Measurements from ENCODE around the gene CHRND. TPM values are rescaled to one million over a fixed set of nuclear protein-coding genes. Genes with fewer than 3 reads are reported as not detected.

The CHRND gene
- total RNA-seq, 1 experiment from 2014 or later = not detected

DNA sequence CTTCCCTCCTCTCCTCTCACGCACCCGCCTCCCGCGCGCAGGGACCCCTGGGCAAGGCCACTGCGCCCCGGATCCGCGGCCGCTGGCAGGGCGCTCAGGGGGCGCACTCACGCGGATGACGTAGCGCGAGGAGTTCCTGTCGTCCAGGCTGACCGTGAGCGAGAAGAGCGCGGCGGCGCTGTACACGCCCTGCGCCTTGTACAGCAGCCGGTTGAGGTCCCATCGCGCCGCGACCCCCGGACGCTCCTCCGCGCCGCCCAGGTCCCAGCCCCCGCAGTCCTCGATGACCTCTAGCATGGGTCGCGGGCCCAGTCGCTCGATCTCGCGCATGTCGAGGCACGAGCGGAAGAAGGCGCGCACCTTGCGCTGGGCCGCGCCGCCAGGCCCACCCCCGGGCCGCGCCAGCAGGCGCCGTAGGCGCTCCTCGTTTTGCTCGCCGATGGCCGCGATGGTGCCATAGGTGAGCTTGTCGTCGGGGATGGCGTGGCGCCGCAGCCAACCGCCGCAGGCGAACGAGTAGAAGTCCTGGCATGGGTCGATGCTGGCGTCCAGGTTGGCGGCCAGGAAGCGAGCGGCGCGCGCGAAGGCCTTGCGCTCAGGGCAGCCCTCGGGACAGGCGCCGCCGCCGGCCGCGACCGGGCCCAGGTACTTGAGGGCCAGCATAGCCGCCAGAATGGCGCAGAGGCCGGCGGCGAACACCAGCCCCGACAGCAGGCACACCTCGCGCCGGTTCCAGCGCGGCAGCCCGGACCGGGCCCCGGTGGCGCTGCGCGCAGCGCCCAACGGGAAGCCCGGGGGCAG is 40.0 kb upstream of the CHRND start:
- no peak overlapping the region for H3K4me3 ChIP-seq
- H3K27me3 ChIP-seq = peaks cover 20% of the 10 kb centered on the region
- H3K9me3 ChIP-seq = no peaks in the 10 kb centered on the region
- H3K36me3 ChIP-seq = no peaks in the 10 kb centered on the region
- no peak for DNase-seq

- Histone ChIP-seq H3K36me3 (no peaks in the 10 kb centered on the region), H3K9me3 (no peaks in the 10 kb centered on the region), H3K27me3 (peaks cover 20% of the 10 kb centered on the region), H3K4me3 (no peak overlapping the region)
- DNase-seq = no peak
Measured at GRCh38 chr2:232486558-232487384, 39.2 kb upstream of the CHRND start.

DNA sequence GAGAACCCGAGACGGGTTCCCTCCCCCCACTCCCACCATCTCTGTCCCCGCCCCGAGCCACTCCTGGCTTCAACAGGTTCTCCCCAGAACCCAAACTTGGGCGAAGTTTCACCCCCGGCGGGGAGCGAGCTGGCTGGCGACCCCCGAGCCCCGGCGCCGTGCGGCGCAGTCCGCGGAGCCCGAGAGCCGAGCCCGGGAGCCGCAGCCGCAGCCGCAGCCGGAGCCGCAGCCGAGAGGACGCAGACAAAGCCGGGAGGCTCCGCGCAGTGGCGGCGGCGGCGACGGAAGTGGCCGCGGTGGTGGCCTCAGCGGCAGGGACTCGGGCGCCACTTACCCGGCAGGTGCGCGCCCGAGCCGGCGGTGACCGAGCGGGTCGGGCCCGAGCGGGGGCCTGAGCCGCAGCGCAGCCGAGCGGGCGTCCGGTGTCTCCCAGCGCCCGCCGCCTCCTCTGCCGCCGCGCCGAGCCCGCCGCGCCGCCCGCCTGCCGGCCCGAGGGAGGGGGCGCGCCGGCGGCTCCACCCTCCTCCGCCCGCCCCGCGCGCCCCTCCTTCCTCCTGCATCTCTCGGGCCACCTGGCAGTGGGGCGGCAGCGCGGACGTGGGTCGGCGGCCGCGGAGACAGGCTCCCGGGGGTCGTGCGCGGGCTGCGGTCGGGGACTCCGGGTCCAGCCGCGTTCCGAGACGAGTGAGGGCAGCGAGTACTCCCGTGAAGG is 38.4 kb upstream of the CHRND start, which contains the start of gene ECEL1:
ECEL1 (minus strand) TSS at position 450 of the 712 bp plus-strand sequence. CDS start 1,181 bp downstream, outside the sequence.
- Histone ChIP-seq H3K9me3 (no peaks in the 10 kb centered on the region), H3K4me3 (no peak within 1 kb of the TSS), H3K27me3 (peaks cover 20% of the 10 kb centered on the region), H3K36me3 (no peaks in the 10 kb centered on the region)
- no peak for DNase-seq

GRCh38 chr2:232488097-232488711 is 37.8 kb upstream of the CHRND start:
- no peaks in the 10 kb centered on the region for H3K36me3 ChIP-seq
- H3K4me3 ChIP-seq = no peak overlapping the region
- no peaks in the 10 kb centered on the region for H3K9me3 ChIP-seq
- no peak for DNase-seq
- peaks cover 20% of the 10 kb centered on the region for H3K27me3 ChIP-seq

GRCh38 chr2:232488721-232489300 is 37.1 kb upstream of the CHRND start:
- peaks cover 20% of the 10 kb centered on the region for H3K27me3 ChIP-seq
- DNase-seq = no peak

GRCh38 chr2:232489516-232490220 is 36.3 kb upstream of the CHRND start:
- H3K4me3 ChIP-seq = no peak overlapping the region
- DNase-seq = no peak
- H3K36me3 ChIP-seq = no peaks in the 10 kb centered on the region
- peaks cover 20% of the 10 kb centered on the region for H3K27me3 ChIP-seq
- no peaks in the 10 kb centered on the region for H3K9me3 ChIP-seq

More at GRCh38 chr2:232488721-232489300, 37.1 kb upstream of the CHRND start:
- Histone ChIP-seq H3K36me3 (no peaks in the 10 kb centered on the region), H3K4me3 (no peak overlapping the region), H3K9me3 (no peaks in the 10 kb centered on the region)

DNA sequence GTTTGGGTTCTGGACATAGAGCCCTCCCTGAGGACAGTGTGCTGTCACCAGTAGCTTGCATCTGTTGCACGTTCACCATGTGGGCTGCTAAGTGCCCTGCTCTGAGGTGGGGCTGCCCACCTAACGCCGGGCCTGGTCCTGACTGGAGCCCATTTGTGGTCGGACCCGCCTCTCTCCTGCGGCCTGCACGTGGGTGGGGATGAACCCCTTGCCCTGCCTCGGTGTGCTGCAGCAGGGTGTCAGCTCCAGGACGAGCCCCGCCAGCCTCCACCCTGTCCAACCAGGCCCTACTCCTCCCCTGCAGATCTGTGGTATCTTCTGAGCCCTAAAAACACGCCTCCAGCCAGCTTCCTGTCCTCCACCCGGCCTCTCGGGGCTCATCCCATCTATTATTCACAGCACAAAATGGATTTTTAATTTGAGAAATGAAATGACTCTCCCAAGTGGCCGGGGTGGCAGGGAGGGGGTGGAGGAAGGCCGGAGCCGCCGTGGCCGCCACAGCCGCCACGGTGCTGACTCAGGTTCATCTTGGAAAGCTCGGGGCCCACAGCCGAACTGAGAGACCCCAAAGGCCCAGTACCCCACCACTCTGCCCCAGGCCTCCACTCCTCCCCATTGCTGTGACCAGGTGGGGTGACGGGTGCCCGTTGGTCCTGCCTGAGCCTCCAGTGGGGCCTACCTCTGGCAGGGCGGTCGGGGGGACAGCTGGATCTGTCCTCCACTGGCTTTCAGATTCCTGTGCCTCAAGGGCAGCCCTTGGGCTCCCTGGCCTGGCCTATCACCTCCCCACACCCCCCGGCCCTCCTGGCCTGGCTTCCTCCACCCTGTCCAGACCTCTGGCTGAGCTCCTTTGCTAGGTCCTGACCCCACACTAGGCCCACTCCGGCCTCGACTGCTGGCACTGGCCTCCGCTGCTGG is 35.5 kb upstream of the CHRND start:
- H3K36me3 ChIP-seq = no peaks in the 10 kb centered on the region
- H3K9me3 ChIP-seq = no peaks in the 10 kb centered on the region
- H3K4me3 ChIP-seq = no peak overlapping the region
- peaks cover 16% of the 10 kb centered on the region for H3K27me3 ChIP-seq
- no peak for DNase-seq

DNA sequence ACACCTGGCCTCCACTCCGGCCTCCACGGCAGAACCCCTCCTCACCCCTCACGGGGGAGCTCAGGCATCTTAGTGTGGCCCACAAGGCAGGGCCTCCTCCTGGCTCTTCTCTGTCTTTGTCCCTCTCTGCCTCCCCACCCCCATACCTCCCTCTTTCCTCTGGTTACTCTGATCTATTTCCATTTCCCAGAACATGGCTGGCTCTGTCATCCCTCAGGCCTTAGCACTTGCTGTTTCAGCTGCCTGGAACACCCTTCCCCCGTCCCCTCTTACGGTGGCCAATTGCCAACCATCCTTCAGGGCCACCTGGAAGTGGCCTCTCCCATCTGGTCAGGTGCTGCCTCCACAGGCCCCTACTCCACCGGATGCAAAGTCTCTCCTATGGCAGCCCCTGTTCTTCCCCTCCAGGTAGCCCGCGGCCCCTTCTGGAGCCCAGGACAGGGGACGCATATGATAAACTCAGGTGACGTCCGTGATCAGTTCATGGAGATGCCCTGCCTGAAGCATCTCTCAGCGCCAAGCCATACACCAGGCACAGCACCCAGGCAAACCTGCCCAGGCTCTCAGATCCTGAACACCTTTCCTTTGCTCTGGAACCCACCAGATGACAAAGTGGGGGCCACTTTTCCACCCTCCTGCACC is 34.7 kb upstream of the CHRND start:
- Histone ChIP-seq H3K9me3 (no peaks in the 10 kb centered on the region), H3K4me3 (no peak overlapping the region), H3K27me3 (peaks cover 8% of the 10 kb centered on the region), H3K36me3 (no peaks in the 10 kb centered on the region)
- no peak for DNase-seq

GRCh38 chr2:232492236-232492848 is 33.6 kb upstream of the CHRND start:
- Histone ChIP-seq H3K4me3 (no peak overlapping the region), H3K27me3 (no peaks in the 10 kb centered on the region), H3K9me3 (no peaks in the 10 kb centered on the region), H3K36me3 (no peaks in the 10 kb centered on the region)
- no peak for DNase-seq

DNA sequence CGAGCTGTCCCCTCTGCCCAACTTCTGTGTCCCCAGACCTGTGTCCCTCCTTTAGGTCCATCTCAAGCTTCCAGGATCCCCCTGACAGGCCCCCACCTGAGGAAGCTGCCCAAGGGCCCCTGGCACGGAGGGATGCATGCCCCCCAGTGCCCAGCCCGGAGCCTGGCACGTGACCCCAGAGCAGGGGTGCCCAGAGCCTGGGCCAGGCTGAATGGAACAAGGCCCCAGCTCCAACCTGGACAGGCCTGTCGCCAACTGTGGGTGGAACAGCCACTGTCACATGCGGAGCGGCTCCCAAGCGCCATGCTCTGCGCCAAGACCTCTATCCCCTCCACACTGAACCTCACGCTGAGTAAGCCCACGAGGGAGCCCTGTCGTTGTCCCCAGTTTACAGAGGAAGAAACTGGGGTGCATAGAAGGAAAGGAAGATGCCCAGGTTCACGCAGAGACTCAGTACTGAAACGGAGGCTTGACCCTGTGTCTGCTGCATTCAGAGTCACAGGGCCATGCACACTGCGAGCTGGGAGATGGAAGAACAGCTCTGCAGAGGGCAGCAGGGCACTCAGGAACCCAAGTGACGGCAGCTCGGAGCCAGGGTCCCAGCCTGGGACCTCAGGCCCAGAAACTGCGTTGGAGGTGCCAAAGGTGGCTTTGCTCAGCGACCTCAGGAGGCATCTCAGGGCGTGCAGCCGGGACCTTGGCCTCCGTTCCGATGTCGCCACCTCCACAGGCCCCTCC is 32.8 kb upstream of the CHRND start:
- H3K27me3 ChIP-seq = no peaks in the 10 kb centered on the region
- H3K36me3 ChIP-seq = no peaks in the 10 kb centered on the region
- H3K9me3 ChIP-seq = no peaks in the 10 kb centered on the region
- DNase-seq = no peak
- H3K4me3 ChIP-seq = no peak overlapping the region

GRCh38 chr2:232493701-232494474 is 32.1 kb upstream of the CHRND start:
- Histone ChIP-seq H3K4me3 (no peak overlapping the region), H3K36me3 (no peaks in the 10 kb centered on the region), H3K9me3 (no peaks in the 10 kb centered on the region), H3K27me3 (no peaks in the 10 kb centered on the region)
- no peak for DNase-seq

DNA sequence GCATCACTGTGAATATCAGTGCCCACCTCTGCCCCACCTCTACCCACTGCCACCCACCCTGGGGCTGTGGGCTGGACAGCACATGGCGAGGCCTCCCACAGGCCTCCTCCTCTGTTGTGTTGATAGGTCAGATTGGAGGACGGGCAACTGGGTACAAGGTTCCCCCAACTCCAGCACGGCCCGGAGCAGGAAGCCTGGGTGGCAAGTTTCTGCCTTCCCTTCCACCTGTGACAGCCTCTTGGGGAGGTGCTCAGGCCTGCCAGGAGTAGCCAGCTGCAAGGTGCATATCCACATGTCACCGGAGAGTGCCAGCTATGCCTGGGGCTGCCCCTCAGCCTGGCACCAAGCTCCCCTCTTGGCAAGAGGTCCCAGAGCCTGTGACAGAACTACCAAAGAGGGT is 31.4 kb upstream of the CHRND start:
- H3K4me3 ChIP-seq = no peak overlapping the region
- DNase-seq = no peak
- H3K36me3 ChIP-seq = no peaks in the 10 kb centered on the region
- no peaks in the 10 kb centered on the region for H3K27me3 ChIP-seq
- no peaks in the 10 kb centered on the region for H3K9me3 ChIP-seq

- no peaks in the 10 kb centered on the region for H3K27me3 ChIP-seq
- no peak for DNase-seq
- H3K4me3 ChIP-seq = no peak overlapping the region
- H3K9me3 ChIP-seq = no peaks in the 10 kb centered on the region
- H3K36me3 ChIP-seq = no peaks in the 10 kb centered on the region
Measured at GRCh38 chr2:232495292-232495691, 30.7 kb upstream of the CHRND start.
